Testis (tissue), 2 donors: ENCODE data around the gene MGST3.

ENCODE experiments used
- CTCF ChIP-seq, 3 experiments: fragments of 450-650 bp in 2 of 3; fragments of 200-600 bp in 1 of 3; sonication (generic) in 1 of 3; IDR thresholded peaks; one replicate each; pipeline ENCODE4 v1.5.1; 2016 to 2019; ENCODE audit warnings: antibody characterized with exemption in 3 of 3, mild to moderate bottlenecking in 2 of 3, moderate library complexity in 1 of 3
- POLR2A ChIP-seq: fragments of 450-650 bp; IDR thresholded peaks from one replicate; pipeline ENCODE4 v1.6.1; 2017; ENCODE audit warnings: antibody characterized with exemption, mild to moderate bottlenecking, moderate library complexity

GRCh38 chr1:165632152-165632469 lies 1.1 kb downstream of the MGST3 start:
- TF ChIP-seq CTCF (IDR thresholded peaks at IDR 0.05) (no peak), POLR2A (no peak)
